ENCODE results near the gene AIG1. TPM values are rescaled to one million over a fixed set of nuclear protein-coding genes. Genes with fewer than 3 reads are reported as not detected.

Gene AIG1
- total RNA-seq, 1 experiment from 2014 or later, result 51.1 TPM

- Histone ChIP-seq H2AFZ (ENCODE audit: low read depth, low read length, poor library complexity, severe bottlenecking) (no peak overlapping the region), H3K27me3 (ENCODE audit: insufficient read depth, low read length) (no peaks in the 10 kb centered on the region), H3K36me3 (ENCODE audit: control insufficient read depth in 1 of 2, insufficient read depth in 2 of 2, low read length in 2 of 2) (no peaks in the 10 kb centered on the region), H3K4me1 (ENCODE audit: control insufficient read depth in 1 of 2, insufficient read depth in 2 of 2, low read length in 2 of 2) (no peaks in the 10 kb centered on the region), H3K4me2 (ENCODE audit: low read length) (no peak overlapping the region), H3K9me2 (ENCODE audit: insufficient read depth) (no peaks in the 10 kb centered on the region), H3K27ac (ENCODE audit: low read depth, low read length) (no peak overlapping the region), H3K9ac (ENCODE audit: low read length) (no peak overlapping the region), H3K9me3 (ENCODE audit: control insufficient read depth in 1 of 2, insufficient read depth in 1 of 2, low read depth in 1 of 2, low read length in 2 of 2) (no peaks in the 10 kb centered on the region), H3K4me3 (replicated peaks in 1 of 2; ENCODE audit: low read depth in 1 of 2, low read length in 2 of 2) (no peak overlapping the region), H3K79me2 (ENCODE audit: insufficient read depth, low read length) (no peaks in the 10 kb centered on the region), H4K20me1 (ENCODE audit: insufficient read depth) (no peaks in the 10 kb centered on the region)
- intact Hi-C loops (cut with micrococcal nuclease), result no loop called here
- DNase-seq (ENCODE audit: low read depth, low spot score), result no peak
- no peak for ATAC-seq
- no peak for TF ChIP-seq CTCF (IDR thresholded peaks at IDR 0.05 in 2 of 3, conservative IDR thresholded peaks at IDR 0.05 in 1 of 3; ENCODE audit: borderline replicate concordance in 1 of 3, insufficient read depth in 1 of 3, low read depth in 2 of 3, low read length in 2 of 3)
- TF ChIP-seq YY1 (IDR thresholded peaks at IDR 0.05; ENCODE audit: extremely low read depth, insufficient replicate concordance, low read depth, low read length), result no peak
- no peak for TF ChIP-seq TCF7L2 (IDR thresholded peaks at IDR 0.05; ENCODE audit: borderline replicate concordance, extremely low read depth, insufficient read depth, insufficient read length)
- no peak for TF ChIP-seq MAX (IDR thresholded peaks at IDR 0.05)
- no peak for TF ChIP-seq ZBTB33 (IDR thresholded peaks at IDR 0.05; ENCODE audit: extremely low read depth, insufficient replicate concordance, low read length)
- no peak for TF ChIP-seq SP1 (IDR thresholded peaks at IDR 0.05; ENCODE audit: low read depth)
- TF ChIP-seq POLR2A (IDR thresholded peaks at IDR 0.05; ENCODE audit: borderline replicate concordance, extremely low read depth, insufficient read depth, insufficient read length), result no peak
- TF ChIP-seq CBX3 (IDR thresholded peaks at IDR 0.05; ENCODE audit: low read depth), result no peak
- CTCF ChIA-PET, result no interaction called here
- POLR2A ChIA-PET, result no interaction called here
- no TSS peak for BruUV-seq (replicated peaks)
- RAD21 ChIA-PET (ENCODE audit: low non-redundant PET in 1 of 2, low total read pairs in 2 of 2, uncharacterized antibody in 2 of 2, unreplicated experiment in 2 of 2), result no interaction called here
These were observed 223.4 kb downstream of the AIG1 start for GRCh38 chr6:143283887-143284645.
